ENCODE results near the gene CWC25.
A peak's percentile ranks its signal among the peaks of the same experiment; 100 is the strongest.
"Not testable (repeated sequence)": the region's sequence is repeated elsewhere in the genome, so short reads cannot be mapped to it uniquely, and the experiment has no call there.

Gene CWC25

GRCh38 chr17:38852771-38853291 is 27.7 kb upstream of the CWC25 start:
- no peak for DNase-seq

- no peak for DNase-seq
These were observed 26.3 kb upstream of the CWC25 start for GRCh38 chr17:38851434-38851833.

GRCh38 chr17:38850374-38850773 is 25.3 kb upstream of the CWC25 start:
- DNase-seq = no peak

- no peak for DNase-seq
These were observed 24.0 kb upstream of the CWC25 start for GRCh38 chr17:38848939-38849605.

- no peak for DNase-seq
These were observed 23.4 kb upstream of the CWC25 start for GRCh38 chr17:38848557-38848891.

- DNase-seq = no peak
These were observed 19.2 kb upstream of the CWC25 start for GRCh38 chr17:38844261-38844757.

GRCh38 chr17:38825762-38826247 is 684 bp upstream of the CWC25 start:
- DNase-seq = no peak

GRCh38 chr17:38815576-38816193 is 9.4 kb downstream of the CWC25 start:
- peak; percentile 46 for DNase-seq

- DNase-seq = no peak
These were observed 15.3 kb downstream of the CWC25 start for GRCh38 chr17:38809828-38810227.

GRCh38 chr17:38800237-38800760 is 24.8 kb downstream of the CWC25 start:
- no peak for DNase-seq

- DNase-seq = peak; percentile 99
These were observed 25.5 kb downstream of the CWC25 start, which contains the start of gene PIP4K2B for GRCh38 chr17:38799501-38800236. TSS of gene PIP4K2B (minus strand) at chr17:38799556. CDS start at chr17:38799424, 132 bp downstream.

GRCh38 chr17:38798614-38799500 is 26.3 kb downstream of the CWC25 start:
- DNase-seq = peak; percentile 56

- no peak for DNase-seq
These were observed 27.3 kb downstream of the CWC25 start for GRCh38 chr17:38797828-38798227.

GRCh38 chr17:38797158-38797490 is 28.0 kb downstream of the CWC25 start:
- no peak for DNase-seq

- DNase-seq = no peak
These were observed 28.5 kb downstream of the CWC25 start for GRCh38 chr17:38796451-38797157.

GRCh38 chr17:38794221-38794620 is 30.9 kb downstream of the CWC25 start:
- DNase-seq = no peak

- no peak for DNase-seq
These were observed 34.0 kb downstream of the CWC25 start for GRCh38 chr17:38791162-38791561.

- DNase-seq = not testable (repeated sequence)
These were observed 34.9 kb downstream of the CWC25 start for GRCh38 chr17:38790148-38790707.

- peak; percentile 11 for DNase-seq
These were observed 35.9 kb downstream of the CWC25 start for GRCh38 chr17:38789185-38789584.

- not testable (repeated sequence) for DNase-seq
These were observed 37.1 kb downstream of the CWC25 start for GRCh38 chr17:38787999-38788398.

GRCh38 chr17:38786372-38786771 is 38.7 kb downstream of the CWC25 start:
- DNase-seq = no peak
